GM21619 (cell line): Measurements from ENCODE around the gene NAA50.

Experiments
- ATAC-seq: cut with Tn5 transposase; IDR thresholded peaks from one replicate; pipeline ENCODE4 v1.9.1; 2021; ENCODE audit not compliant: unreplicated experiment

Gene NAA50

GRCh38 chr3:113690482-113690881 lies 55.6 kb downstream of the NAA50 start:
- ATAC-seq: no peak

GRCh38 chr3:113685956-113686721 lies 59.9 kb downstream of the NAA50 start:
- no peak for ATAC-seq

- ATAC-seq: no peak
Observed at GRCh38 chr3:113685124-113685523, 60.9 kb downstream of the NAA50 start.

GRCh38 chr3:113684271-113684819 lies 61.7 kb downstream of the NAA50 start:
- ATAC-seq: no peak

- ATAC-seq: no peak
Observed at GRCh38 chr3:113678773-113679172, 67.3 kb downstream of the NAA50 start.

- ATAC-seq: no peak
Observed at GRCh38 chr3:113677737-113678136, 68.3 kb downstream of the NAA50 start.

GRCh38 chr3:113676261-113676660 lies 69.8 kb downstream of the NAA50 start:
- no peak for ATAC-seq

- no peak for ATAC-seq
Observed at GRCh38 chr3:113673593-113673992, 72.5 kb downstream of the NAA50 start.

GRCh38 chr3:113668015-113668414 lies 78.0 kb downstream of the NAA50 start:
- ATAC-seq: no peak
